Islet precursor cell (in vitro differentiated cells): ENCODE measurements around the gene GOLGA6L10.
A peak's percentile ranks its signal among the peaks of the same experiment; 100 is the strongest.
"Not testable (repeated sequence)": the region's sequence is repeated elsewhere in the genome, so short reads cannot be mapped to it uniquely, and the experiment has no call there.

Source experiments
- DNase-seq: peaks from one replicate; pipeline ENCODE4 v3.0.0-alpha.2; 2018

Gene GOLGA6L10

DNA sequence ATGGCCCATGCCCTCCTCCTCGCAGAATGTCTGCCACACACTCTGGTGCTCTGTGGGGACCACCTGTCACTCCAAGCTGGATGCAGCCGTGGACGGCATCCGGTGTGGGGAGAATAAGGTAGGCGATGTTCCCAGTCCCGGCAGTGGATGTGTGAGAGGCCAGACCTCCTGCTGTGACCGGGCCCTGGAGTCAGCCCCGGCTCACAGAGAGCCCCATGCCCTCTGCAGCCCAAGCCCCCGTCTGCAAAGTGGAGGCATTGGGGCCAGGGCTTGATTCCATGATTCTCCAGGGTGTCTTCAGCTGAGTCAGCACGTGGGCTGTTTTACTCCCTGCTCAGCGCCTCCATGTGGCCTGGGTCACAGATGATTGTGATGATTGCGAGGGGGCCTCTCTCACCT lies 32.2 kb downstream of the GOLGA6L10 start:
- no peak for DNase-seq

DNA sequence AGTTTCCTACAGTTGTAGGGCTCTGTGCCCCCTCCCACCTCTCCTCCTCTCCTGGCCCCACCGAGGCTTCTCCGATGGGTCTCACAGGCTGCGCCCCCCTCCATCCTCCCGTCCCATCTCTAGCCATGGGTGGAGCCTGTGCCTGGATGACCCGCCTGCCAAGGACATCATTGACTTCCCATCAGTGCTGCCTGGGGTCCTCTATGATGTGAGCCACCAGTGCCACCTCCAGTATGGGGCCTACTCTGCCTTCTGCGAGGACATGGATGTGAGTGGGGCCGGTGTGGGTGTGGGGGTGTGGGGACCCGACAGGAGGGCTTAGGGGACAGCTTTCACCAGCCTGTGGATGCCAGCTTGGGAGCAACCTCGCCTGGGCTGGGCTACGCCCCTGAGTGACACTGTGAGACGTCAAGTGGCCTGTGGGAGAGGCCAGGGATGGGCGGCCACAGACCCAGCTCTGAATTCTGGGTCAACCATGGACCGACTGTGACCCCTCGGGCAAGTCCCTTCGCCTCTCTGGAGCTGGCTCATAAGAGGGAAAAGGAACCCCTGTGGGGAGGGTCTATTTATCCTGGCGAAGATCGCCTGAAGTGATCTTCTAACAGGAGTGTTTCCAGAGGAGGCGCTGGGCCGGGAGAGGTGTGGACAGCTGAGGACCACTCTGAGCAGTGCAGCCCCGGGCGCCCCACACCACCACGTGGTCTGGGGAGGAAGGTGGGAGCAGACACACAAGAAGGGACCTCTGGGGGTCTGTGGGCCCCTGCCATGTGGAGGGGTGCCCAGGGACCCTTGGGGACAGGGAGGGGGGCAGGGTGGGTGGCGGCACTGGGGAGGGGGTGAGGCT lies 32.8 kb downstream of the GOLGA6L10 start:
- DNase-seq: not testable (repeated sequence)

DNA sequence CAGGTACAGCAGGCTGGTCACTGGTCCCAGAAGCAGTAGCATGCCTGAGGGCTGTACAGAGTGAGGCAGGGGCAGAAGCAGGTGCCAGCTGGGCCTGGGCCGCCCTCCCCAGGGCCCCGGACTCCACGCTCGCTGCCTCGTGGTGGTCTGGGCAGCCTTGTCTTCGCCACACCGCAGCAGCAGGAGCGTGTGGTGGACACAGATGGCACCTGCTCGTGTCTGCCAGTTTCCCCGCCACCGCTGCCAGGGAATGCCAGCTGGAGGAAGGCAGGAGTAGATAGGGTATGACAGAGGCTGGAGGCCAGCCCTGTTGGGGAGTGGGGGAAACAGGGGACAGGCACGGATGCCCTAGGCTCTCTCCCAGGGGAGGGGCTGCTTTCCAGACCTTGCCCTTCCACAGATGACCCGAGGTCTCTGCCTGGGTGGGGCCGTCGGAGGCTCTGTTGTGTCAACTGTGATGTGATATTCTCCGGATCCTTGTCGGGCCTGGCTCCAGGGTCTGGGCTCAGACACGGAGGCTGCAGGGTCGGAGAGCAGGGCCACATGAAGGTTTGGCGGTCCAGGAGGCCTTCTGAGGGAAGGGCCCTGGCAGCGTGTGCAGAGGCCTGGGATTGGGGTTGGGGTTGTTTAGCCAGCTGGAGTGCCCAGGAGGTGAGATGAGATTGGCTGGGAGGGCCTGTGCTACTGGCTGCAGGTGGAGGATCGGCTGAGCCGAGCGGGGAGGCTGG lies 33.6 kb downstream of the GOLGA6L10 start:
- peak; percentile 34 for DNase-seq

DNA sequence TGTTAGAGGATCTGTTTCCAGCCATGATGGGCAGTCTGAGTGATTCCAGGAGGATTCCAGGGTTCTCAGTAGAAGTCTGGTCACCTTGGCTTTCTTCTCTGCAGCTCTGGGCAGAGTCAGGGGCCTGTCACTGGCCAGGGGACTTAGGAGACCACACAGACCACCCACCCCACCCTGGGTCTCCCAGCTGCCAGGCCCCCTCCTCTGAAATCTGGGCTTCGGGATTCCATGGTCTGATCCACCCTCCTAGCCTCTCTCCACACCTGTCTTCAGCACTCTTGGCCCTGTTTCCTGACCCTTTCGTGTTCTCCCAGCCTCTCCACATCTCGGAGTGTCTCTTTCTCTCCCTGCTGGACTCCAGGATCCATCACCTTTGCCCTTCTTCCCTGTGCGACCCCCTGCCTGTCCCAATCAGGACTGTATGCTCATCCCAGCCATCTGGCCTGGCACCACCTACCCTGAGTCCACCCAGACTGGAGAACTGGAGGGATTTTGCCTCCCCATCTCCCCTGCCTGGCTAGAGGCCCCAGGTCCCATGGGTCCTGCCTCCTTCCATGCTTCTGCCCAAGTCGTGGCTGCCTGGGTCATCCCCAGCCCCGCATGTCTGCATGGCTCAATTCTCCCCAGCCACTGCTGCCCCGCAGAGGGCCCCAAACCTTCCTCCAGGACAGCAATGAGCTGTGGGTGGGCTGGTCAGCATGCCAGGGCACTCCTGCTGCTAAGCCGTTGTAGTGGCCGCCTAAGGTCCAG lies 34.3 kb downstream of the GOLGA6L10 start:
- DNase-seq: peak; percentile 37

DNA sequence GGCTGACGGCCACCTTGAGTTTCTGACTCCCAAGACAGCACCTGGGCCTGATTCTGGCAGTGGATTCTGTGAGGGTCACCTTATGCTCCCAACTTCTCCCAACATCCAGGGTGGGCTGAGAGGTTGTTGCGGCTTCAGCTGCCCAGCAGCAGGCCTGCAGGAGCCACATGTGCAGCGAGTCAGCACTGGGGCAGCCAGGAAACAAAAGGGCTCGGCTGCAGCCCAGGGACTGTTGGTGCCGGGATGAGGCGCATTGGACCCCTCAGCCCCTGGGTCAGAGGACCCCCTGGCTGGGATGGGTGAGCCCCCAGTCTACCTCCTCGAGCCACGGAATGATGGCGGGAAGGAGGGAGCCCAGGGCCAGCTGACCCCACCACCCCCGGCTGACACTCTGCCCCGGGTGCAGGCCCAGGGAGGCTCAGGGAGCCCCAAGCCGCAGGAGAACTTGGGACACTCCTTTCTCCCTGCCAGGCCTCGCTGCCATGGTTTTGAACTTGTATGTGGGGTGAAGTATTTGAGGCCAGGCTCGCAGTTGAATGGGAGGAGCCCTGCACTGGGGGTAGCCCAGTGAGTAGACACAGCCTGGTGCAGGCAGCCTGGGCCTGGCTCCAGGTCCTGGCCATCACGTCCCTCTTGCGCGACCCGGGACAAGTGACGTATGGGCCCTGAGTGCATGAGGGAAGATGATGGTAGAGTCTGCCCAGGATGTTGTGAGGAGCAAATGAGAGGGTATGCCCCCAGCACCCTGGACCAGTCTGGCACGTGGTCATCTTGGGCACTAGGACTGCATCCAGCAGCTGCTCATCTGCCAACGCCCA lies 35.1 kb downstream of the GOLGA6L10 start:
- peak; percentile 50 for DNase-seq

DNA sequence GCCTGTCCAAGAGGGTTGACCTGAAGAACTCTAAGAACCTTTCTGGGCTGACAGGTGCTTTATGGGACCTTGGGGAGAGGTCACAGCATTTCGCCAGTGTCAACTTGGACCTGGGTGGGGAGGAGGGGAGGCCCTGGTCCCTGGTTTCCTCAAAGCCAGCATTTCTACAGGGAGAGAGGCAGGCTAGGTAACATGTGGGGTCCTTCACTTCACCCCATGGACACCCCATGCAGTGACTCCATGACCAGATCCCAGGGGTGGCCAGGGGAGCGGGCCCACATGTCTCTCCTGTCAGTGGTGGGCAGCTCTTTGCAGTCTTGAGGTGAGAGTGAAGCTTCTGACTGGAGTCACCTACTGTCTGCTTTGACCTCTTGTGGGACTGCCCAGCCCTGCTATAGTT lies 35.8 kb downstream of the GOLGA6L10 start:
- peak; percentile 7 for DNase-seq

DNA sequence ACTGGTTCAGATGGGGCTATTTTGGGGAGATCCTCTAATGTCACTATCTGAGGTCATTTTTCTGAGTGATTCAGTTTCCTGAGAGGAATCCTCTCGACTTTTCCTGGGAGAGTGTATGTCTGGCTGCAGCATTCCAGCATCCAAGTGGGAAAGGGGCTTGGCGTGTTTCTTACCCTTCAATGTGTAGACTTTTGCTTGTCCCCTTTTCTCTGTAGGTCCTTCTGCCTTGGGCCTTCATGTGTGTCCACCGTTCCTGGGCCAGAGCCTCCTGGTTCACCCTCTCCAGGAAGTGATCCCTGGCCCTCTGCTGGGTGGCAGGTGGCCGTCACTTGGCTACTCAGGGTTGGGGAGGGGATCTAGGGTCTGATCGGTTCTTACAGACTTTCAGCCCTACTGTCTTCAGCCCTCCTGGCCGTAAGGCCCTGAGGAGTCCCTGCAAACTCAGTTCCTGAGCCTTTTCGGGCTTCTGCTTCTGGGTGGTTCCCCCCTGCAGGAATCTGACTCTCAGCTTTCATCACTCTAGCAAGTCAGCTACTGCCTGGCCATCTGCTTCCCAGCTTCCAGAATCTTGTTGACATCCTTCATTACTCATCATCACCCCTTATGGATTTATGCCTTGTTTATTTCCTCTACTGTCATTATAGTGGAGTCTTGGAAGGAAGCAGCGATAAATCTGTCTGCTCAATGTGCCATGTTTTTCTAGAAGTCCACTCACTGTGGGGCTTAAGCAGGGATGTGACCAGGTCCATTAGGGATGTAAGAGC lies 36.5 kb downstream of the GOLGA6L10 start:
- DNase-seq: peak; percentile 43

DNA sequence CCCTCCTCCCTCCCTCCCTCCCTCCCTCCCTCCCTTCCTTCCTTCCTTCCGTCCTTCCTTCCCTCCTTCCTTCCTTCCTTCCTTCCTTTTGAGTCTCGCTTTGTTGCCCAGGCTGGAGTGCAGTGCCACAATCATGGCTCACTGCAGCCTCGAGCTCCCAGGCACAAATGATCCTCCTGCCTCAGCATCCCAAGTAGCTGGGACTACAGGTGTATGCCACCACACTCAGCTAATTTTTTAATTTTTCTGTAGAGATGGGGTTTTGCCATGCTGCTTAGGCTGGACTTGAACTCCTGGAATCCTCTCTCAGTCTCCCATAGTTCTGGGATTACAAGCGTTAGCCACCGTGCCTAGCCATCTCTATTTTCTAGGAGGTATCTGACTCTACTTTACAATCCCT lies 38.0 kb downstream of the GOLGA6L10 start:
- peak; percentile 13 for DNase-seq

DNA sequence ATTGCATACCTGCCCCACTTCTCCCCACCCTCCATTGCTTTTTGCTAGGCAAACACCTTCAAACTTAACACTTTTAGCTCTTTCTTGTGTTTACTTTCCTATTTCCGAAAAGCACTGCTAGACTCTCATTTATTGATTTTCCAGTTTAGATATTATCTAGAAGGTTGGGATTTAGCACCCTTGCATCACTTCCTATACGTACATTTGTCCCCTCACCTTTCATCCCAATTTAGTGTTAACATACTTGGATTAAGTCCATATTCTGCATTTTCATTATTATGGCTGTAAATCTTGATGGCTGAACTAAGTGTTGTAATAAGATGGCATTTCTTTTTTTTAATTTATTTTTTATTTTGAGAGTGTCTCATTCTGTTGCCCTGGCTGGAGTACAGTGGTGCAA lies 39.5 kb downstream of the GOLGA6L10 start:
- no peak for DNase-seq

DNA sequence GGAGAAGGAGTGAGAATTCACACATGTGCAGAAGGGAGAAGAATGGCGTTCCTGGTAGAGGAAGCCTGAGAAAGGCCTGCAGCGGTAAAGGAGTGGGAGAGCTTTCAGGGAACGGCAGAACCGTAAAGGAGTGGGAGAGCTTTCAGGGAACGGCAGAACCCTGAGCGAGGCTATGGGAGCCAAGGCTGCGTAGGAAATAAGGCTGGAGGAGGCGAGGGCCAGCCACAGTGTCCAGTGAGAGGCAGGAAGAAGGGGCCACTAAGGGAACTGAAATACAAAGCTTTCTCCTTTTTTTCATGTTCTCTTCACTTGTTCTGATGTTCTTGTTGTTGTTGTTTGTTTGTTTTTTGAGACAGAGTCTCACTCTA lies 41.6 kb downstream of the GOLGA6L10 start:
- DNase-seq: no peak

DNA sequence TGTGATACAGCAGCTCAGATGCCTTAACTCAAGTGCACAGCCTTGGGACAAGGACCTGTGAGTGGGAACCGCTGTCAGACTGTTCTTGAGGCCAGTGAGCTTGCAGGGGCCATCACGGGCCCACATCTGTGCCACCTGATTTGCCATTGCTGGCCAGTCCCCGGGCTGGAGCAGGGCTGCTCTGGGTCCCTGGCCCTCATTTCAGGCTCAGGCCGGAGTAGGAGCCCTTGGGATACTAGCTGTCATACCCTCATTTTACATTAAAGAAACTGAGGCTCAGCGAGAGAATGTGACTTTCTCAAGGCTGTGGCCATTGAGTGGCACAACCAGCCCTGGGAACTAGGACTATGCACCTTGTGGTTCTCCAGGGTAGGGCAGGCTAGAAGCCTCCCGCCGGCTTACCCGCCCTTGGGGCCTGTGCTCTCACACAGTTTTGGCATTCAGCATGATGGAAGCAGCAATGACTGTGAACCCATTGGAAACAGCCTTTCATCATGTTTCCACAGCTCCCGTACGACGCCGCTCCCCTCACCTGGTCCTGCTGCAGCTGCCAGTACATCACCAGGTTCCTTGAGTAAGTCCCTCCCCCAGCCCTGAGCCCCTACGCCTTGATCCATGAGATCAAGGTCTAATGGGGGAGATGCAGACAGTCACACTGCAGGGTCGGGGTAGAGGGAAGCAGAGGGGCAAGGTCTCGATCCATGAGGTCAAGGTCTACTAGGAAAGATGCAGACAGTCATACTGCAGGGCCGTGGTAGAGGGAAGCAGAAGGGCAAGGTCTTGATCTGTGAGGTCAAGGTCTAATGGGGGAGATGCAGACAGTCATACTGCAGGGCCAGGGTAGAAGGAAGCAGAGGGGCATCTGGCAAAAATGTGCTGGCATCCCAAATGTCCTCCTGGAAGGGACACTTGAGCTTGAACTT lies 42.2 kb downstream of the GOLGA6L10 start:
- DNase-seq: no peak

DNA sequence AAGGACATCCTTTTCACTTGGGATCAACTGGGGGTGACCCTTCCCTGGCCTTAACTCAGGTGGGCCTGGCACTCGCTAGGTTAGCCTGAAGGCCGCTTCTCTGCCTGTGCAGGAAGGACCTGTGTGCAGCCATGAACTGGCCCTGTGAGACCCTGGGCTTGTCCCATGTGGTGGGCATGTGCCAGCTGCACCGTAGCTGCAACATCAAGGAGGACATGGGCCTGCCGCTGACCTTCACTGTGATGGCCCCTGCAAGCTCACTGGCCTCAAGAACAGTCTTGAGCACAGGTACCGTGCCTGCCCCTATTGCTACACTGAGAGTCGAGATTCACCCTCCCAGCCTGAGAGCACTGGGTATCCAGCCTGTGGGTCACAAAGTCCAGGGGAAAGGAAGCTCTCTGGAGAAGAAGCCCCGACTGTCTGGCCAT lies 43.6 kb downstream of the GOLGA6L10 start:
- no peak for DNase-seq

DNA sequence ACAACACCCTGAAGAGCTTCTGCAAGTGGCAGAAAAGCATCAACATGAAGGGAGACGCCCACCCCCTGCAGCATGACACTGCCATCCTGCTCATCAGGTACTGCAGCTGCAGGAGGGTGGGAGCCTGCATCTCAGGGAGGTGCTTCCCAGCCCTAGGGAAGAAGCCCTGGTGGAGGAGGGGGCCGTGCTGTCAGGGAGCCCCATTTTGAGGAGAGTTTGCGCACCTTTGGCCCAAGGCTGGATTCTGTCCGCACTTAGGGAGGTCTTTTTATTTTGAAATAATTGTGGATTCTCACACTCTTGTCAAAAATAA lies 44.5 kb downstream of the GOLGA6L10 start:
- no peak for DNase-seq

DNA sequence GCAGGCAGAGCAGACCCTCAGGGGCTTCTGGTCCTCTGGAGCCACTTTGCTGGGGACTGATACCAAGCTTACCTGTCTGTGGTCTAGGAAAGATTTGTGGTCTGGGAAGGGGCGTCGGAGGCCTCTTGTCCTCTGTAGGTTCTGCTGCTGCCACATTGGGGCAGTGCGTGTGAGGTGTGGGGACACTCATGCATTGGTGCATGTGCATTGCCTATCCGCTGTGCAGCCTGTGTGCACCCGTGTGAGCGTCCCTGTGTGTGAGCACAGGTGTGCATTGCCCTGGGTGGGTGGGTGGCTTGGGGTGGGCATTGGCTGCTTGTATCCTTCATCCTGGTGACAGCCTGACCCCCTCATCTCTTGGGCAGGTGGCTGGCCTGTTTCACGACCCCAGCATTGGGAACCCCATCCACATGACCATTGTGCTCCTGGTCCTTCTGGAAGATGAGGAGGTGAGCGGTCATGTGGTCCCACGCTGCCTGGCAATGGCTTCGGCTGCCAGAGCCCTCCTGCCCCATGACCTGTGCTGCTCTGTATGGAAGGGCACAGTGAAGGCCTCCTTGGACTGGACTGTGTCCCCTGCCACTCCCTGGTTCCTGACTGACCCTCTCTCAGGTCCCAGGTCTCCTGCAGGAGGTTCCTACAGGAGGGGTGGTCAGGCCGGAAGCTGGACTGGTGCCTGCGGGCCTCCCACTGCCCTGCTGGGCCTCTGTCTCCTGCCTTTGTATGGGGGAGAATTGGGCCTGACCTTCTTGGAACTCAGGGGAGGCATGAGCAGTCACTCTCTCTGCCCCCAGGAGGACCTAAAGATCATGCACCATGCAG lies 45.1 kb downstream of the GOLGA6L10 start:
- DNase-seq: no peak

DNA sequence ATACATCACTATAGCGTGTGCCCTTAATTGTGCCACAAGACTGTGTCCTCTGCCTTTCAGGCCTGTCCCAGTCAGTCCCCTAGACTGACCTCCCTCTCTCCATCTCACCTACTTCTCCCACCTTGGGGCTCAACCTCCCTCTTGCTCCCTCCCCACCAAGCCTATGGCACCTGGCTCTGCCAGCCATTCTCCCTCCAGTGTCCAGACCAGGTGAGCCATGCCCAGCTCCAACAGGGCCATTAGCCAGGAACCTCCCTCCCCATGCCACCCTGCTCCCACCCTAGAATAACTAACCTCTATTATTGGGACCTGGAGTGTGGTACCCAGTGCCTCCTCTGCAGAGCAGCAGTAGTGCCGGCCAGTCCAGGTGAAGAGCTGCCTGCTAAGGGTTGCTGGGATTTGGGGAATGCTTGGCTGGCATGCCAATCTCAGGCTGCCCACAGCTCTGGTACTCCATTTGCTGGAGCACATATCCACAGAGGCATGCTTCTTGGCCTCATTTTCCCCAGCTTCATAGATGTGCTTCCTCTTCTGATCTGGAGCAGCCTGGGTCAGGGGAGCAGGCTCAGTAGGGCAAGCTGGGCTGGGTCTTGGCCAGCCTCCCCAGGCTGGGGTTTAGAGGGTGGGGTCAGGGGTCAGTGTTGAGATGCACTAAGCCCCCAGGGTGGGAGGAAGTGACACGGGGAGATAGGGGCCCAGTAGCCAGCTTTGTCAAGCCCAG lies 47.8 kb downstream of the GOLGA6L10 start:
- DNase-seq: no peak

DNA sequence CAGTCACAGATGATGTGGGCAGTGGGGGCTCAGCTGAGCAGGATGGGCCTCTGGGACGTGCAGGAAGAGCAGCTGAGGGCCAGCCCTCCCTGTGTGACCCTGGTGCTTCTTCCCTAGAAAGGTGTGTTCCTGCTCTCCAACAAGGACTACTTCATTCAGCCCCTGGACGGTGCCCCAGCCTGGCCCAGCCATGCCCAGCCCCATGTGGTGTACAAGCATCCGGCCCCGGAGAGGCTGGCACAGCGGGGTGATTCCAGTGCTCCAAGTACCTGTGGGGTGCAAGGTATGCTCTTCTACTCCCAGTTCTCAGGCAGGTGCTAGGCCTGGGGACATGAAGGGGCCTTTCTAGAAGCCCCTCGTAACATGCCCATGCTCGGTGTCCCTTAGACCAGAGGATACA lies 48.4 kb downstream of the GOLGA6L10 start:
- no peak for DNase-seq

DNA sequence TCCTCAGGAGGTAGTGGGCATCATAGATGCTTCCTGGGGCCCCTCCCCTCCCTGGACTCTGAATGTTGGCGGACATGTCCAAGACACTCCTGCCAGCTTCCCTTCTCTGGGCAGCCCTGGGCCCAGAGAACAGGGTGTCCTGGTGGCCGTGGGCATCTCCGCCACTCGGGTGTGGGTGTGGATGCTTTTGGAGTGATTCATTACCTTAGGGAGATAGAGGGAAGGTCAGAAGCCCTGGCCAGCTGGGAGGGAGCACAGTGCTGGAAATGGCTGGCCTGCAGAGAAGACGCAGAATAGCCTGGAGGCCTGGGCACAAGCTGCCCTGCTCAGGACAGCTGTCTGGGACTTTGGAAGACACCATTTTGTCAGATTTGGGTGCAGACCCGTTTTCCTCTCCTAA lies 48.9 kb downstream of the GOLGA6L10 start:
- peak; percentile 55 for DNase-seq

DNA sequence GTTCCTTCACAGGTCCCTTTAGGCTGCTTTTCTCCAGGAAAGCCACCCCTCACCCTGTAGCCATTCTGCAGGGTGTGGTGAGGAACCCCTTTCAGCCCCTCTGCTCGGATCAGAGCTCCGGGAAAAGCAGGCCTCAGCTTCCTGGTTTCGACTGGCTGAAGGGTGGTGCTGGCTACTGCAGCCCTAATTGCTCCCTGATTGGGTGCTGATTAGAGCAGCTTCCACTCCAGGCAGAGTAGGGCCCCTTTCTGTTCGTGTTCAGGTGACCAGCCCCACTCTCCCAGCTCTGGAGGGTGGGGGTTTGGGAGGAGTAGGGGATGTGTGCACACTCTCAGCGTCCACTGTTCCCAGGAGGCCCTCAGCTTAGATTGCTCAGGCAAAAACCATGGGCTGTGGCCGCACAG lies 49.8 kb downstream of the GOLGA6L10 start:
- DNase-seq: not testable (repeated sequence)

DNA sequence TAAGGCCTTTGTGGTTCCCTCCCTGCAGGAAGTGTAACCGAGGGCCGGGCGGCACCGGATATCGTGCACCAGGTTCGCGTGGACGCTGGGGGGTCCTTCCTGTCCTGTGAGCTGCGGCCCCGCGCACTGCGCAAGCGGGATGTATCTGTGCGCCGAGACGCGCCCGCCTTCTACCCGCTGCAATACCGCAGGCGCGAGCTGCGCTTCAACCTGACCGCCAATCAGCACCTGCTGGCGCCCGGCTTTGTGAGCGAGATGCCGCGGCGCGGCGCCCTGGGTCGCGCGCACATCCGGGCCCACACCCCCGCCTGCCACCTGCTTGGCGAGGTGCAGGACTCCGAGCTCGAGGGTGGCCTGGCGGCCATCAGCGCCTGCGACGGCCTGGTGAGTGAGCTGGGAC lies 50.8 kb downstream of the GOLGA6L10 start:
- no peak for DNase-seq
